ENCODE results near the gene TMEM37. TPM values are rescaled to one million over a fixed set of nuclear protein-coding genes. Genes with fewer than 3 reads are reported as not detected.

Gene TMEM37
- total and polyA plus RNA-seq, 7 experiments from 2014 or later: 0.37 to 4.2 (median 0.51) TPM; not detected in 2

DNA sequence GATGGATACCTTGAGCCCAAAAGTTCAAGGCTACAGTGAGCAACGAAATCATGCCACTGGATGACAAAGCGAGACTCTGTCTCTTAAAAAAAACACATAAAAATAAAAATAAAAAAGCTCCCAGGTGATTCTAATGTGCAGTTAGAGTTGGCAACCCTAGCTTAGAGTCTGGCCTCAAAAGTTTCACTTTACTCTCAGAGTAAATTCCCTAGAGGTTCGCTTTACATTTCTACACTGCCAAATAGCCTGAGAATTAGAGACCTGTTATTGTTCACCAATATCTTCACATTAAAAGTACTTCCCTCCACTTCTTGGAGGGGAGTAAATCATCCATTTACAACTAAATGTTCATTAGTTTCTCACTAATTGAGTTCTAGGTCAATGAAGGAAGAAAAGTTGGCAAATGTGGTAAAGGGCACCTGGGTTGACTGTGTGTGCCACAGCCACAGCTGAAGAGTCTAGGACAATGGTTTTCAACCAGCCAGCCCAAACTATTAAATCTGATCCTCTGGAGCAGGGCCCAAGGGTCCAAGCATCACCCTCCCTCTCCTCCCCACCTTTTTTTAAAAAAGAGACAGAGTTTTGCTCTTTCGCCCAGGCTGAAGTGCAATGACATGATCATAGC is 15.2 kb upstream of the TMEM37 start:
- no peaks in the 10 kb centered on the region for H3K27me3 ChIP-seq (ENCODE audit: control insufficient read depth in 2 of 2, insufficient read depth in 2 of 2, low read length in 2 of 2)
- H3K27ac Mint-ChIP-seq: peak overlapping the region in 1 of 9 donors; percentile 38
- H3K9me3 ChIP-seq (ENCODE audit: control insufficient read depth in 2 of 3, low read length in 3 of 3): no peaks in the 10 kb centered on the region
- H3K4me3 ChIP-seq (ENCODE audit: low read length): no peak overlapping the region
- DNase-seq (no peak), ATAC-seq (no peak)
- H3K36me3 ChIP-seq (ENCODE audit: control insufficient read depth in 2 of 3, insufficient read depth in 3 of 3, low read length in 3 of 3): no peaks in the 10 kb centered on the region
- H3K9me3 Mint-ChIP-seq: peaks cover 0 to 3% (median 0%) of the 10 kb centered on the region in 11 donors
- peaks cover 10 to 21% (median 17%) of the 10 kb centered on the region in 5 donors for H3K27me3 Mint-ChIP-seq
- H3K4me1 Mint-ChIP-seq: peaks cover 0 to 26% (median 4%) of the 10 kb centered on the region in 7 donors
- intact Hi-C loops (cut with micrococcal nuclease): no loop called here
- POLR2A ChIA-PET: interaction anchor here (0.6 kb wide), 1 partner anchor 1274 kb away, joined by 3 read pairs; no protein-coding TSS in a partner anchor
- H3K4me1 ChIP-seq (ENCODE audit: control insufficient read depth in 2 of 2, insufficient read depth in 2 of 2, low read length in 2 of 2): no peaks in the 10 kb centered on the region
- CTCF ChIA-PET: no interaction called here
- no peak overlapping the region for H3K4me3 Mint-ChIP-seq
- H3K36me3 Mint-ChIP-seq: no peaks in the 10 kb centered on the region
- H3K27ac ChIP-seq (ENCODE audit: low read depth, low read length): no peak overlapping the region

- no peak for ATAC-seq
- Mint-ChIP-seq H3K27ac (no peak overlapping the region), H3K36me3 (peaks cover 0 to 6% (median 0%) of the 10 kb centered on the region in 5 donors), H3K9me3 (peaks cover 0 to 10% (median 4%) of the 10 kb centered on the region in 11 donors), H3K27me3 (peaks cover 14 to 29% (median 22%) of the 10 kb centered on the region in 5 donors), H3K4me1 (peaks cover 0 to 26% (median 4%) of the 10 kb centered on the region in 7 donors), H3K4me3 (no peak overlapping the region)
- ChIA-PET POLR2A (no interaction called here), CTCF (no interaction called here)
- H3K27ac ChIP-seq (ENCODE audit: low read depth, low read length): no peak overlapping the region
- no peak for DNase-seq
- intact Hi-C loops (cut with micrococcal nuclease): no loop called here
- H3K36me3 ChIP-seq (ENCODE audit: control insufficient read depth in 2 of 3, insufficient read depth in 3 of 3, low read length in 3 of 3): no peaks in the 10 kb centered on the region
- no peaks in the 10 kb centered on the region for H3K9me3 ChIP-seq (ENCODE audit: control insufficient read depth in 2 of 3, low read length in 3 of 3)
- H3K4me3 ChIP-seq (ENCODE audit: low read length): no peak overlapping the region
- no peaks in the 10 kb centered on the region for H3K27me3 ChIP-seq (ENCODE audit: control insufficient read depth in 2 of 2, insufficient read depth in 2 of 2, low read length in 2 of 2)
- H3K4me1 ChIP-seq (ENCODE audit: control insufficient read depth in 2 of 2, insufficient read depth in 2 of 2, low read length in 2 of 2): no peaks in the 10 kb centered on the region
Observed at GRCh38 chr2:119417908-119418307, 13.7 kb upstream of the TMEM37 start.

GRCh38 chr2:119419065-119419464 is 12.6 kb upstream of the TMEM37 start:
- H3K4me3 Mint-ChIP-seq: no peak overlapping the region
- ChIA-PET POLR2A (no interaction called here), CTCF (no interaction called here)
- Histone ChIP-seq H3K4me1 (ENCODE audit: control insufficient read depth in 2 of 2, insufficient read depth in 2 of 2, low read length in 2 of 2) (no peaks in the 10 kb centered on the region), H3K4me3 (ENCODE audit: low read length) (no peak overlapping the region), H3K36me3 (ENCODE audit: control insufficient read depth in 2 of 3, insufficient read depth in 3 of 3, low read length in 3 of 3) (no peaks in the 10 kb centered on the region), H3K27ac (ENCODE audit: low read depth, low read length) (no peak overlapping the region), H3K27me3 (ENCODE audit: control insufficient read depth in 2 of 2, insufficient read depth in 2 of 2, low read length in 2 of 2) (no peaks in the 10 kb centered on the region), H3K9me3 (ENCODE audit: control insufficient read depth in 2 of 3, low read length in 3 of 3) (no peaks in the 10 kb centered on the region)
- H3K4me1 Mint-ChIP-seq: peaks cover 0 to 17% (median 4%) of the 10 kb centered on the region in 7 donors
- peaks cover 19 to 37% (median 28%) of the 10 kb centered on the region in 5 donors for H3K27me3 Mint-ChIP-seq
- intact Hi-C loops (cut with micrococcal nuclease): no loop called here
- DNase-seq (no peak), ATAC-seq (no peak)
- H3K36me3 Mint-ChIP-seq: peaks cover 0 to 6% (median 0%) of the 10 kb centered on the region in 5 donors
- peaks cover 0 to 10% (median 4%) of the 10 kb centered on the region in 11 donors for H3K9me3 Mint-ChIP-seq
- H3K27ac Mint-ChIP-seq: no peak overlapping the region

DNA sequence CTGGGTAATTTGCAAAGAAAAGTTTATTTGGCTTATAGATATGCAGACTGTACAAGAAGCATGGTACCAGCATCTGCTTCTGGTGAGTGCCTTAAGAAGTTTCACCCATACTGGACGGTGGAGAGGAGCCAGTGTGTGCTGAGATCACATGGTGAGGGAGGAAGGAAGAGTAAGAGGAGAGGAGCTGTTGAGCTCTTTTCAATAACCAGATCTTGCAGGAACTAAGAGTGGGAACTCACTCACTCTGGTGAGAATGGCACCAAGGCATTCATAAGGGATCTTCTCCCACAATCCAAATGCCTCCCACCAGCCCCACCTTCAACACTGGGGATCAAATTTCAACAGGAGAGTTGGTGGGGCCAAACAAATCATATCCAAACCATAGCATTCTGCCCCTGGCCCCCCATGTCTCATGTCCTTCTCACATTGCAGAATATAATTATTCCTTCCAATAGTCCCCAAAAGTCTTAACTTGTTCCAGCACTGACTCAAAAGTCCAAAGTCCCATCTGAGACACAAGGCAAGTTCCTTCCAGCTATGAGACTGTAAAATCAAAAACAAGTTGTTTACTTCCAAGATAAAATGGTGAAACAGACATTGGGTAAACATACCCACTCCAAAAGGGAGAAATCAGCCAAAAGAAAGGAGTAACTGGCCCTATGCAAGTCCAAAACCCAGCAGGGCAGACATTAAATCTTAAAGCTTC is 11.7 kb upstream of the TMEM37 start:
- Histone ChIP-seq H3K4me3 (ENCODE audit: low read length) (no peak overlapping the region), H3K36me3 (ENCODE audit: control insufficient read depth in 2 of 3, insufficient read depth in 3 of 3, low read length in 3 of 3) (no peaks in the 10 kb centered on the region), H3K4me1 (ENCODE audit: control insufficient read depth in 2 of 2, insufficient read depth in 2 of 2, low read length in 2 of 2) (no peaks in the 10 kb centered on the region), H3K27ac (ENCODE audit: low read depth, low read length) (no peak overlapping the region), H3K27me3 (ENCODE audit: control insufficient read depth in 2 of 2, insufficient read depth in 2 of 2, low read length in 2 of 2) (no peaks in the 10 kb centered on the region), H3K9me3 (ENCODE audit: control insufficient read depth in 2 of 3, low read length in 3 of 3) (no peaks in the 10 kb centered on the region)
- peaks cover 21 to 37% (median 30%) of the 10 kb centered on the region in 5 donors for H3K27me3 Mint-ChIP-seq
- peaks cover 0 to 10% (median 4%) of the 10 kb centered on the region in 11 donors for H3K9me3 Mint-ChIP-seq
- H3K4me1 Mint-ChIP-seq: peaks cover 0 to 9% (median 4%) of the 10 kb centered on the region in 7 donors
- CTCF ChIA-PET: no interaction called here
- no peak for DNase-seq
- H3K4me3 Mint-ChIP-seq: no peak overlapping the region
- H3K36me3 Mint-ChIP-seq: peaks cover 0 to 6% (median 0%) of the 10 kb centered on the region in 5 donors
- ATAC-seq: no peak
- intact Hi-C loops (cut with micrococcal nuclease): no loop called here
- POLR2A ChIA-PET: no interaction called here
- no peak overlapping the region for H3K27ac Mint-ChIP-seq

DNA sequence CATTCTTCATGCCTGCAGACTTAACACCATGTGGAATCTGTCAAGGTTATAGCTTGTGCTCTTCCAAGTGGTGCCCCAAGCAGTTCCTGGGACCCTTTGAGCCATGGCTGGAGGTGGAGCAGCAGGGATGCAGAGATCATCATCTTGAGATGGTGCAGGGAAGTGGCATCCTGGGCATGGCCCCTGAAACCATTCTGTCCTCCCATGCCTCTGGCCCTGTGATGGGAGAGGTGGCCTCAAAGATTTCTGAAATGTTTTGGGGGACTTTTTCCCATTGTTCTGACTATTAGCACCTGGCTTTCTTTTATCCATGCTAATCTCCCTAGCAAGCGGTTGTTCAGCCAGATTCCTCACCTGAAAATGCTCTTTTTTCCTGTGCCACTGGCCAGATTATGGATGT is 10.3 kb upstream of the TMEM37 start:
- DNase-seq (no peak), ATAC-seq (no peak)
- intact Hi-C loops (cut with micrococcal nuclease): no loop called here
- peaks cover 27 to 43% (median 35%) of the 10 kb centered on the region in 5 donors for H3K27me3 Mint-ChIP-seq
- H3K36me3 Mint-ChIP-seq: peaks cover 0 to 6% (median 0%) of the 10 kb centered on the region in 5 donors
- Histone ChIP-seq H3K36me3 (ENCODE audit: control insufficient read depth in 2 of 3, insufficient read depth in 3 of 3, low read length in 3 of 3) (no peaks in the 10 kb centered on the region), H3K4me3 (ENCODE audit: low read length) (no peak overlapping the region), H3K9me3 (ENCODE audit: control insufficient read depth in 2 of 3, low read length in 3 of 3) (no peaks in the 10 kb centered on the region), H3K27ac (ENCODE audit: low read depth, low read length) (no peak overlapping the region), H3K4me1 (ENCODE audit: control insufficient read depth in 2 of 2, insufficient read depth in 2 of 2, low read length in 2 of 2) (no peaks in the 10 kb centered on the region), H3K27me3 (ENCODE audit: control insufficient read depth in 2 of 2, insufficient read depth in 2 of 2, low read length in 2 of 2) (no peaks in the 10 kb centered on the region)
- H3K4me3 Mint-ChIP-seq: no peak overlapping the region
- no peak overlapping the region for H3K27ac Mint-ChIP-seq
- peaks cover 0 to 2% (median 0%) of the 10 kb centered on the region in 7 donors for H3K4me1 Mint-ChIP-seq
- ChIA-PET CTCF (no interaction called here), POLR2A (no interaction called here)
- H3K9me3 Mint-ChIP-seq: peaks cover 0 to 9% (median 4%) of the 10 kb centered on the region in 11 donors

DNA sequence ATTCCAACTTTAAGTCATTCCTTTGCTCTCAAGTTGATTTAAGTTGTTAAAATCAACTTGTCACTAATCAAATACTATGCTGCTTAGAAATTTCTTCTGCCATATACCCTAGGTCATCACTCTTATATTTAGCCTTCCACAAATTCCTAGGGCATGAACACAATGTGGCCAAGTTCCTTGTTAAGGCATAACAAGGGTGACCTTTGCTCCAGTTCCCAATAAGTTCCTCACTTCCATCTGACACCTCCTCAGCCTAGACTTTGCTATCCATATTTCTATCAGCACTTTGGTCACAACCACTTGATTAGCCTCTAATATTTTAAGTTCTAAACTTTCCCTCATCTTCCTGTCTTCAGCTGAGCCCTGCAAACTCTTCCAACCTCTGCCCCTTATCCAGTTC is 9.9 kb upstream of the TMEM37 start:
- H3K27me3 ChIP-seq (ENCODE audit: control insufficient read depth in 2 of 2, insufficient read depth in 2 of 2, low read length in 2 of 2): no peaks in the 10 kb centered on the region
- H3K27ac ChIP-seq (ENCODE audit: low read depth, low read length): no peak overlapping the region
- H3K27me3 Mint-ChIP-seq: peaks cover 31 to 48% (median 39%) of the 10 kb centered on the region in 5 donors
- no peak overlapping the region for H3K4me3 Mint-ChIP-seq
- H3K9me3 Mint-ChIP-seq: peaks cover 0 to 9% (median 4%) of the 10 kb centered on the region in 11 donors
- intact Hi-C loops (cut with micrococcal nuclease): no loop called here
- ChIA-PET CTCF (no interaction called here), POLR2A (no interaction called here)
- DNase-seq (no peak), ATAC-seq (no peak)
- peaks cover 0 to 2% (median 0%) of the 10 kb centered on the region in 7 donors for H3K4me1 Mint-ChIP-seq
- peaks cover 0 to 6% (median 0%) of the 10 kb centered on the region in 5 donors for H3K36me3 Mint-ChIP-seq
- no peak overlapping the region for H3K27ac Mint-ChIP-seq
- no peaks in the 10 kb centered on the region for H3K4me1 ChIP-seq (ENCODE audit: control insufficient read depth in 2 of 2, insufficient read depth in 2 of 2, low read length in 2 of 2)
- H3K4me3 ChIP-seq (ENCODE audit: low read length): no peak overlapping the region
- no peaks in the 10 kb centered on the region for H3K36me3 ChIP-seq (ENCODE audit: control insufficient read depth in 2 of 3, insufficient read depth in 3 of 3, low read length in 3 of 3)
- no peaks in the 10 kb centered on the region for H3K9me3 ChIP-seq (ENCODE audit: control insufficient read depth in 2 of 3, low read length in 3 of 3)
